Measurements from ENCODE around the gene C13orf46. TPM values are rescaled to one million over a fixed set of nuclear protein-coding genes. Genes with fewer than 3 reads are reported as not detected.

Gene C13orf46
- total and polyA plus RNA-seq, 4 donors = 1.1 to 11.3 (median 6.4) TPM

DNA sequence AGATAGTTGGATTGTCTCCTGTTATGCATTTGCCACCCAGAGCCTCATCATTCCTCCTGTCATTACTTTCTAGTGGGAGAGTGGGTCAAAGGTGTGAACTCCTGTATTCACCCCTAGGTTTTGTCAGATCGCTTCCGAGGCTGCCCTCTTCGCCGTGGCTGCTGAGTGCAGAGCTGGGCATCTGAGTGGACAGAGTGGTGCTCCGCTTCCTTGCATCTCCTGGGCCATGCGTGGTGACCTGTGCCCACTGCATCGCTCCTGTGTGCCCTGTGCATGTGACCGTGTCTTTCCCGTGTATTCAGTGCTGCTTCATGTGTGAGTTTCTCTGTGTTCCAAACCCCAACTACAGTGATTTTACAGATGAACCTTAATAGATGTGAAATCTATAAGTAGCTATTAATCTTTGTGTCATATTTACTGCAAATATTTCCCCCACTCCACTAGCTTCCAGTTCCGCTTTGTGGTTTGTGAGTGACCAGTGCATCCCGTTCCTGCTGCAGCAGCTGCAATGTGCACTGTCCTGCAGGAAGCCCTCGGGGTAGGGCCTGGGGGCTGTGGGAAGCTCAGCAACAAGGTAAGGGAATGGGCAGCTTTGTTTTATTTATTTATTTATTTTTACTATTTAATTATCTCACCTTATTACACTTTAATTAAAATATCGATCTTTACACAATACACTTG lies 53.1 kb downstream of the C13orf46 start:
- Histone ChIP-seq H3K4me3 (no peak overlapping the region), H3K9me3 (ENCODE audit: control insufficient read depth in 4 of 4, insufficient read depth in 3 of 4, low read length in 3 of 4) (peaks cover 0 to 11% (median 1%) of the 10 kb centered on the region in 4 donors), H3K27me3 (ENCODE audit: control insufficient read depth in 3 of 3, insufficient read depth in 3 of 3, low read length in 2 of 3) (peaks cover 0 to 4% (median 0%) of the 10 kb centered on the region in 3 donors), H3K9ac (ENCODE audit: insufficient read depth in 1 of 2, low read length in 2 of 2) (no peak overlapping the region), H3K4me1 (ENCODE audit: control insufficient read depth in 5 of 5, insufficient read depth in 5 of 5, low read length in 5 of 5) (no peaks in the 10 kb centered on the region), H3K27ac (ENCODE audit: low read depth in 1 of 2, low read length in 1 of 2) (no peak overlapping the region), H3K36me3 (ENCODE audit: control insufficient read depth in 4 of 4, insufficient read depth in 4 of 4, low read length in 4 of 4) (no peaks in the 10 kb centered on the region)
- ATAC-seq (ENCODE audit: insufficient read depth, low FRiP score) (no peak), DNase-seq (no peak)
- TF ChIP-seq, protein P1, sequence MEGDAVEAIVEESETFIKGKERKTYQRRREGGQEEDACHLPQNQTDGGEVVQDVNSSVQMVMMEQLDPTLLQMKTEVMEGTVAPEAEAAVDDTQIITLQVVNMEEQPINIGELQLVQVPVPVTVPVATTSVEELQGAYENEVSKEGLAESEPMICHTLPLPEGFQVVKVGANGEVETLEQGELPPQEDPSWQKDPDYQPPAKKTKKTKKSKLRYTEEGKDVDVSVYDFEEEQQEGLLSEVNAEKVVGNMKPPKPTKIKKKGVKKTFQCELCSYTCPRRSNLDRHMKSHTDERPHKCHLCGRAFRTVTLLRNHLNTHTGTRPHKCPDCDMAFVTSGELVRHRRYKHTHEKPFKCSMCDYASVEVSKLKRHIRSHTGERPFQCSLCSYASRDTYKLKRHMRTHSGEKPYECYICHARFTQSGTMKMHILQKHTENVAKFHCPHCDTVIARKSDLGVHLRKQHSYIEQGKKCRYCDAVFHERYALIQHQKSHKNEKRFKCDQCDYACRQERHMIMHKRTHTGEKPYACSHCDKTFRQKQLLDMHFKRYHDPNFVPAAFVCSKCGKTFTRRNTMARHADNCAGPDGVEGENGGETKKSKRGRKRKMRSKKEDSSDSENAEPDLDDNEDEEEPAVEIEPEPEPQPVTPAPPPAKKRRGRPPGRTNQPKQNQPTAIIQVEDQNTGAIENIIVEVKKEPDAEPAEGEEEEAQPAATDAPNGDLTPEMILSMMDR (IDR thresholded peaks at IDR 0.05; ENCODE audit: control extremely low read depth, extremely low read depth) = no peak
- 81 to 89% methylated on average over 13 of the region's 13 CpGs for WGBS, 2 donors

DNA sequence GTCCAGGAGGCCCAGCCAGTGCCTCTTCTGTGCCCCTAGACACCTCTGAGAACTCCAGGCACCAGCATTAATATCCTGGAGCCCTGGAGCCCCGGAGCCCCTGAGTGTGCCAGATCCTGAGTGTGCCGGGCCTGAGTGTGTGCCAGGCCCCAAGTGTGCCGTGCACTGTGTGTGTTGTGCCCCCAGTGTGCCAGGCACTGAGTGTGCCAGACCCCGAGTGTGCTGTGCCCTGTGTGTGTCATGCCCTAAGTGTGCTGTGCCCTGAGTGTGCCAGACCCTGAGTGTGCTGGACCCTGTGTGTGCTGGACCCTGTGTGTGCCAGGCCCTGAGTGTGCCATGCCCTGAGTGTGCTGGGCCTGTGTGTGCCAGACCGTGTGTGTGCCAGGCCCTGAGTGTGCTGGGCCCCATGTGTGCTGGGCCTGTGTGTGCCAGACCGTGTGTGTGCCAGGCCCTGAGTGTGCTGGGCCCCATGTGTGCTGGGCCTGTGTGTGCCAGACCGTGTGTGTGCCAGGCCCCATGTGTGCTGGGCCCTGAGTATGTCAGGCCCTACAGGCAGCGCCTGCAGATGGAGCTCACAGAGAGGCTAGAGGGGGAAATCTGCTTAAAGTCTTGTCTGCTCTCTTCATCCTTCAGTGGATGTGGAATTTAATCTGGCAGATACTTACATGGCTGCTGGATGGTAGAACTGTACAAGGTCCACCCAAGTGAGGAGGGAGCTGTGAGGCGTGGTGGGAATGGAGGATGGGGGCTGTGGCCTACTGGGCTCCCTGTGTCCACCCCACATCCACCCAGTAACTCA lies 53.9 kb downstream of the C13orf46 start:
- TF ChIP-seq, protein P1 (IDR thresholded peaks at IDR 0.05; ENCODE audit: control extremely low read depth, extremely low read depth) = no peak
- Histone ChIP-seq H3K4me3 (no peak overlapping the region), H3K36me3 (ENCODE audit: control insufficient read depth in 4 of 4, insufficient read depth in 4 of 4, low read length in 4 of 4) (no peaks in the 10 kb centered on the region), H3K4me1 (ENCODE audit: control insufficient read depth in 5 of 5, insufficient read depth in 5 of 5, low read length in 5 of 5) (no peaks in the 10 kb centered on the region), H3K27ac (ENCODE audit: low read depth in 1 of 2, low read length in 1 of 2) (no peak overlapping the region), H3K9me3 (ENCODE audit: control insufficient read depth in 4 of 4, insufficient read depth in 3 of 4, low read length in 3 of 4) (peaks cover 0 to 13% (median 1%) of the 10 kb centered on the region in 4 donors), H3K9ac (ENCODE audit: insufficient read depth in 1 of 2, low read length in 2 of 2) (no peak overlapping the region), H3K27me3 (ENCODE audit: control insufficient read depth in 3 of 3, insufficient read depth in 3 of 3, low read length in 2 of 3) (peaks cover 0 to 4% (median 0%) of the 10 kb centered on the region in 3 donors)
- no peak for DNase-seq
- 85 to 92% methylated on average over 9 of the region's 9 CpGs for WGBS, 2 donors
- no peak for ATAC-seq (ENCODE audit: insufficient read depth, low FRiP score)

DNA sequence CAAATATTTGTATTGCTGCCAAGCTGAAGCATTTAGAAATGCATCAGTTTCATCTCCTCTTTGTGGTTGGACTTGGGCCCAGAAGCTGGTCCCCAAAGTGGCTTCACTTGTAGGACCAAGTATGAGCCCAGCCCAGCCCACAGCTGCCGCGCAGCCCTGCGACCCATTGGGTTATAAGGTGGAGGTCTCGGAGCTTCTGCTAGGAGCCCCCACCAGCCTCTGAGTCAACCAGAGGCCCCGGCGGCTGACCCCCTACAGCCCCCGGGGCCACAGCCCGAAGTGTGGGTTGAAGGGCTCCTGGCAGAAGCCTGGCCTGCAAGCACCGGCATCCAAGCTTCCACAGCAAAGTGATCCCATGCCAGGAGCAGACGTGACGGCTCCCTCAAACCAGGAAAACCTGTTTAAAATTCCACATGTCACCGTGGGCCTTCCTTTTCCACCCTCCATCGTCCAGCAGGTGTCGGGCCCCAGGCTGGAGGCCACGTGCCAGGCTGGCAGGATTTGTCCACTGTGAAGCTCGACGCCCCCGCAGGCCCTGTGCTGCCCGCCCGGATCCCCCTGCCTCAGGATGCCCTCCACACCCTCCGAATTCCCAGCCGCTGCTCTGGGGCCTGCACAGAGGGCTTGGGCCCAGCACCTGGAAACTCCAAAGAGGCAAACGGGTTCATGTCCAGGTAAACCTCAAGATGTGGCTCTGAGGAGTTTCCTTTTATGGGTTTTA lies 54.7 kb downstream of the C13orf46 start:
- TF ChIP-seq, protein P1 (IDR thresholded peaks at IDR 0.05; ENCODE audit: control extremely low read depth, extremely low read depth) = no peak
- Histone ChIP-seq H3K4me3 (no peak overlapping the region), H3K36me3 (ENCODE audit: control insufficient read depth in 4 of 4, insufficient read depth in 4 of 4, low read length in 4 of 4) (no peaks in the 10 kb centered on the region), H3K4me1 (ENCODE audit: control insufficient read depth in 5 of 5, insufficient read depth in 5 of 5, low read length in 5 of 5) (no peaks in the 10 kb centered on the region), H3K9me3 (ENCODE audit: control insufficient read depth in 4 of 4, insufficient read depth in 3 of 4, low read length in 3 of 4) (peaks cover 0 to 13% (median 1%) of the 10 kb centered on the region in 4 donors), H3K27ac (ENCODE audit: low read depth in 1 of 2, low read length in 1 of 2) (no peak overlapping the region), H3K27me3 (ENCODE audit: control insufficient read depth in 3 of 3, insufficient read depth in 3 of 3, low read length in 2 of 3) (peaks cover 0 to 6% (median under 1%) of the 10 kb centered on the region in 3 donors), H3K9ac (ENCODE audit: insufficient read depth in 1 of 2, low read length in 2 of 2) (no peak overlapping the region)
- ATAC-seq (ENCODE audit: insufficient read depth, low FRiP score) (no peak), DNase-seq (no peak)
- 84 to 92% methylated on average over 23 of the region's 23 CpGs for WGBS, 2 donors

Measured in lung (tissue), 12 donors.